Thyroid gland (tissue), 4 donors: ENCODE results near the gene CYP26B1.

Experiments used
- CTCF ChIP-seq, 6 experiments: fragments of 200-600 bp in 3 of 6; fragments of 450-650 bp in 3 of 6; sonication (generic) in 3 of 6; IDR thresholded peaks; one replicate each; pipeline ENCODE4 v1.5.1; 2016 to 2019; ENCODE audit warnings: antibody characterized with exemption in 6 of 6, mild to moderate bottlenecking in 2 of 6, inconsistent platforms in 1 of 6, moderate library complexity in 1 of 6
- POLR2A ChIP-seq, 2 donors: fragments of 450-650 bp; IDR thresholded peaks; one replicate each; pipeline ENCODE4 v1.6.1; 2017; ENCODE audit warnings: antibody characterized with exemption in 2 of 2, mild to moderate bottlenecking in 2 of 2, moderate library complexity in 1 of 2

GRCh38 chr2:72082887-72083286, 64.8 kb downstream of the CYP26B1 start:
- TF ChIP-seq POLR2A (IDR thresholded peaks at IDR 0.05) (no peak), CTCF (IDR thresholded peaks at IDR 0.05) (no peak)
